Limb (tissue), 2 donors: ENCODE data around the gene PRKCE.
"Not testable (repeated sequence)": the region's sequence is repeated elsewhere in the genome, so short reads cannot be mapped to it uniquely, and the experiment has no call there.

Experiments
- DNase-seq, 2 donors: peaks; one replicate each; pipeline ENCODE4 v3.0.0-alpha.2; 2016; ENCODE audit errors: extremely low spot score in 2 of 2

The PRKCE gene

DNA sequence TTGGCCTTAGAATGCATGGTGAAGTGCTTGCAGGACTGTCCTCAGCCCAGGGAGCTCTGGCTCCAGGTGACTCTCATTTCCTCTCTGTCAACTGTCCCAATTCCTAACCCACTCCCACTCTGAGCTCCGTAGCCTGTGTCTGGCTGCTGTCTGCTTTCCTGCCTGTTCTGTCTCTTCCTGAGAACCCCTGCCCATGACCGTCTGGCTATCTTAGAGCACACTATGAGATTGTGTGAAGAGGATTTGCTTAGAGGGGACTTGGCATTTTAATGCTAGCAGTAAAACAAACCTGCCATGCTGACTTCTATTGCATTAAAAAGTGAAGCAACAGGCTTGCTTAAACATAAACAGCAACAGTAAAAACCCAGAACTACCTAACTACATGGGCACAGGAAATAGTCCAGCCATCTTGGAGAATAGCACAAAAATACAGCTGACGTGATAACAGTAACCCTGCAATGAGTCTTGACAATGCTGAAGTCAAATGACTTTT, 234.7 kb downstream of the PRKCE start:
- DNase-seq: no peak

DNA sequence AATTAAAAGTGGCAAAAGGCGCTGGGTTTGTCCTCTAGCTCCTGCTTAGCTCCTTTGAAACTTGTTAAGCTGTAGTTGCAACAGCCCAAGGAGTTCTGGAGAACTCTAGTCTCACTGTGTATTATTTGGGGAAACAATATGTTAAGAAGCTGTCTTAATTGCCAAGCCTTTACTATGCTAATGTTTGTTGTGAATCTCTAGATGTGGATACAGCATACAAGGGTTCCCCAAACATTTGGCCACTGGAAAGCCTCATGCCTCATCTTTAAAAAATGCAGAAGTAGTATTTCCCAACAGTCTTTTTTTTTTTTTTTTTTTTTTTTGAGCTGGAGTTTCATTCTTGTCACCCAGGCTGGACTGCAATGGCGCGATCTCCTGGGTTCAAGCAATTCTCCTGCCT, 236.7 kb downstream of the PRKCE start:
- DNase-seq: no peak

DNA sequence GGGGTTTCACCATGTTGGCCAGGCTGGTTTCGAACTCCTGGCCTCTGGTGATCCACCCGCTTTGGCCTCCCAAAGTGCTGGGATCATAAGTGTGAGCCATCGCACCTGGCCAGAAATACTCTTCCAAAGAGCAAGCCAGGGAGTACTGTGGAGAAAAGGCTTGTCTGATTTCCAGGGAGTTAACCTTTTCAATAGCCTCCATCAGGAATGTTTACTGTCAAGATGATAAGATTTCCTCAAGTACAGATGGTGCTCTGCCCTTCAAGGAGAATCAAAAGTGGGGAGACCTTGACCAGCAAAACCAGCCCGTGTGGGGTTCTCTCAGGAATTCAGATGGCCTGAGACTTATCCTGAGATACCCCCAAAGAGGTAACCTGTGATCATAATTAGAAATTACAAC, 237.2 kb downstream of the PRKCE start:
- no peak for DNase-seq

DNA sequence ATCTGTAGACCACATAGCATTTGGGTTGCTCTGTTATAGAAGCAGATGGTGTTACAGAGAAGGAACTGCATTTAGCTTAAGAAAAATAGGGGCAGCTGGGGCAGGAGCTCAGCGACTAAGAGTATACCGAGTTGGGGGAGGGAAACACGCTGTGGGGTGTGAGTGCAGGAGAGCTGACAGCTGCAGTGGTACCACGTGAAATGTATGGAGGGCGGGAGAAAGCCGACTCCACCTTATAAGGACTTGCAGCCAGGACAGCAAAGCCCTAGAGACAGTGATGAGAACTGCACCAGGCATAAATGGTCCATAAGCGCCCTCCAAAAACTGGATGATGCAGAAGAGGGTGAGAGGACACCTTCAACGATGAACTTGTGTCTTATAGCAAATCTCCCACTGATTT, 237.6 kb downstream of the PRKCE start:
- no peak for DNase-seq

DNA sequence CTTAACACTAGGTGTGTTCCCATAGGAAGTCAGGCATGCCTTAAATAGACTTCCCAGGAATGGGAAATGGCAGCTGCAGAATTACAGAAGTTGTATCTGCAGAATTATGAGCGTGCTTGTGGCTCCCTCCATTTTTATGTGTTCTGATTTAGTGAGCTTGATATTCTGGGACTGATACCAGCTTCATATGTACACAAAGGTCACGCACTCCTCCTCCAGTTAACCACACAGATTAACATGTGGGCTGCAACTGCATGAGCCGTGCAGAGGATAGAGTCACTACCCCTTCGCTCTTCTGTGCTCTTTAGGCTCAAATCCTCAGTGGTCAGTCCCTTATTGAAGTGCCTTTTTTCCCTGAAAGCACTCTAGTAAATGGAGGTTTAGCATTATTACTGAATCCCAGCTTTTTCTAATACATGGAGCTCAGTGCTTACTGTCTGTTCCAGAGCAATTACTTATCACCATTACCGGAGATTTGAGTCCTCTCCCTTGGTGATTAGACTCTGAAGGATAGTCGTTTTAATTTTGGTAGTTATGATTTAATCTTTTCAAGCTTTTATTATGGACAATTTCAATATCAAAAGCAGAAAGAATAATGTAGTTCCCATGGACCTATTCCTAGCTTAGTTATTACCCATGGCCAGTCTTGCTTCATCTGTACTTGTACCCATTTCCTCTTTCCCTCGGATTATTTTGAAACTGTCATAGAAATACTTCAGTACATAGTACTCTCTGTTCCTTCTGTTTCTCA, 238.3 kb downstream of the PRKCE start:
- no peak for DNase-seq

DNA sequence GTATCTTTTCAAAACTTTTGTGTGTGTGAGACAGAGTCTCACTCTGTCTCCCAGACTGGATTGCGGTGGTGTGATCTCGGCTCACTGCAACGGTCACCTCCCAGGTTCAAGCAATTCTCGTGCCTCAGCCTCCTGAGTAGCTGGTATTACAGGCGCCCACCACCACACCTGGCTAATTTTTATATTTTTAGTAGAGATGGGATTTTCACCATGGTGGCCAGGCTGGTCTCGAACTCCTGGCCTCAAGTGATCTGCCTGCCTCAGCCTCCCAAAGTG, 238.8 kb downstream of the PRKCE start:
- DNase-seq: not testable (repeated sequence)

DNA sequence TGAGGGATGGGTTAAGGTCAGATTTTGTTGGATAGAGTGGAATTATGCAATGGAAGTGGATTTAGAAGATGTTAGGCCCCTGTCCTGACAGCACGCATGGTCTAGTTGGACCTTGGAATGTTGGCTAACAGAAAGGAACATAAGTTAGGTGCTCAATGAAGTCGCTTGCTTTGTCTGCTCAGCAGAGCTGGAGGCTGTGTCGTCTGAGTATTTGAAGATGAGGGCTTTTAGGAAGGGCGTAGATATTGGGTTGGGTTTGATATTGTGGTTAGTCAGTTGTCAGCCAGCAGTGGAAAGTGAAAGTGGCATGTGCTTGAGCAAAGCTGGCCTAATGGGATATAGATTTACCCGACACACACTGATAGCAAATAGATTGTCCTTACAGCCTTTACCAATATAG, 239.3 kb downstream of the PRKCE start:
- no peak for DNase-seq

DNA sequence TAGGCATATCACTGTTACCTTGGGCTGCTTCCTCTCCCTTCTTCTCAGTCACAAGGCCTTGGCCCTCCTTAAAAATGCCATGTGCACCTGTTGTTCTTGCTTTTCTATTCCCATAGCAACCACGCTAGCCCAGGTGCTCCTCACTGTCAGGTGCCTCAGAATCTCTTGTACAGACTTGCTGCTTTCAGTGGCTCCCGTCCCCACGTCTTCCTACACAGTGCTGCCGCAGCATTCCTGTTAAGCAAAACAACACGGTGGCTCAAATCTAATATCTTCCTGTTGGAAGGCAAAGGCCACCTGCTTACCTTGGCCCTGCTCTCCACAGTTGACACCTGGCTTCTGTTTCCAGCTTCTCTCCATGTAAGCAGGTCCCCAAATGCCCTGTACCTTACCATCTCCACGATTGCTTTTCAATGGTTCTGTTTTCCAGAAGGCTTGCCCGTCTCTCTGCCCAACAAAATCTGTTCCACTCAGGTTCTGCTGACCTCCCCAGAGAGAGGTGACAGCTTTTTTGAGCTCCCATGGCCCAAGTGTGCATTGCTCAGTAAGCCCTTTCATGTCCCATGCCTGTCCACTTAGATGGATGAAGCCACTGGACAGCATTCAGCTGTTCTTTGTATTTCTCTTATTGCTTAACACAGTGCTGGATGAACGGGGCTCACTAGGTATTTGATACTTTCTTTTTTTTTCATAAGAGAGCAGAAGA, 240.4 kb downstream of the PRKCE start:
- DNase-seq: no peak

DNA sequence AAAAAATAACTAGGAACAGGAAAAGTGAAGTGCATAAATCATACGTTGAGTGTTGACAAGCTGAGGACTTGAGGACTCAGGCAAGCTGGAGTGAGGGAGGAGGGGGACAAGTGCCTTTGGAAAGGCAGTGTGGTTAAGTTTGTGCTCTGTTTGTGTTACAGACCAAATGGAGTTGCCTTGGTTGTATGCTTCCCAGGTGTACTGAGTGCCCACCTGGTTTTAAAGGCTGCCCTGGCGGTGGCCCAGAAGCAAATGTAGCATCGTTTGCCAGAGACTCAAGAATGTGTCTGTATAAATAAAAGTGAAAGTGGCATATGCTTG, 240.9 kb downstream of the PRKCE start:
- DNase-seq: no peak

DNA sequence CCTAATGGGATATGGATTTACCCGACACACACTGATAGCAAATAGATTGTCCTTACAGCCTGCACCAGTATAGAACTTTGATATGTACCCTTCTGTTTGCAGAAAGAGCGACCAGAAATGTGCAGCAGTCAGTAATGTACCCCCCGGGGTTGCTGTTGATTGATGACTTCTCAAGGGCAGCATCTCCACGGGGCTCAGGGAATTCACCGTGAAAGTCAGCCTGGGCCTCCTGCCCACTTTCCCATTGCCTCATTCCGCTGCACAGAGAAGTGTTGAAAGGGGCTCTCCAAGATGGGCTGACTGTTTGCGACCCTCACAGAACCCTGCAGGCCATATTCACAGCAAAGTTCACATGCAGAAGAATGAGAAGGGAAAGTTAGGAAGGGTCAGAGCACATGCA, 241.3 kb downstream of the PRKCE start:
- peak in 1 of 2 donors; percentile 67 for DNase-seq

DNA sequence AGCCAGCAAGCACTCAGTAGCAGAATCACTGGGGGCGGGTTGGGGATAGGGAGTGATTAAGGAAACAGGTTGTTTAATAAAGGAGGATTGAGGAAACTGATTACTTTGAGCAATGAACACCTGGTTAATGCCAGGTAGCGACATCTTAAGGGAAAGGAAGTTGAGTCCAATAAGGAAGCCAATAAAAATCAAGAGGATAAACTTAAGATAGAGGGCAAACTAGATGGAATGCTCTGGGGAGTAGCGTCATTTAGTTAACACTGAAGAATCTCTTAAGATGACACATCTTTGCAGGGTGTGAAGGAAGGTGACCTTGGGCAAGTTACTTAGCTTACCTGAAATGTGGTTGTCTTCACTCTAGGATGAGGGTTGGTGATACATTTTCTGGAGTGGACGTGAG, 242.7 kb downstream of the PRKCE start:
- DNase-seq: no peak

DNA sequence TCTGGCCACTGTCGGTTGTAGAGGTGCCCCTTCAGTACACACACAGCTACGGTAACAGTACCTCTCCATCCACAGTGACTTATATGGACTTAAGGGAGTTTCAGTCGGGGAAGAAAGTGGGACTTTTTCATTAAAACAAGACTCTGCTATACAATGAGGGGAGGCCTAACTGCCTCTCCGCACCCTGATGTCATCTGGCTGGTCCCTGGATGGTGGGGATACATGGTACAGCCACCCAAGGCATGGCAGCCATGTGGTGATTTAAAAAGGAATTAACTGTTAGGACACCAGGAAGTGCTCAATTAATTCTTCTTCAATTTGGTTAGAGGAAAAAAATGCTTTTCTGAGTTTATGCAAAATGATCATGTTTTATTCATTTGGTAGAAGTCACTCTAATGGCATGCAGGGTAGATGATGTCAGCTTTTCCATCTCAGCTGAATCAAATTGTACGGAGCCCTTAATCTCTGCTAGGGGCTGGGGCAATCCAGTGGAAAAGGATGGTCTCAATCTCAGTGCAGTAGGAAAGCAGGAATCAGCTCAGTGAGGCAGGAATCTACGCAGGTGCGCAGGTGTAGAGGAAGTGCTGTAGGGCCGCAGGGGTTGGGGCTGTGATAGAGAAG, 243.9 kb downstream of the PRKCE start:
- no peak for DNase-seq

DNA sequence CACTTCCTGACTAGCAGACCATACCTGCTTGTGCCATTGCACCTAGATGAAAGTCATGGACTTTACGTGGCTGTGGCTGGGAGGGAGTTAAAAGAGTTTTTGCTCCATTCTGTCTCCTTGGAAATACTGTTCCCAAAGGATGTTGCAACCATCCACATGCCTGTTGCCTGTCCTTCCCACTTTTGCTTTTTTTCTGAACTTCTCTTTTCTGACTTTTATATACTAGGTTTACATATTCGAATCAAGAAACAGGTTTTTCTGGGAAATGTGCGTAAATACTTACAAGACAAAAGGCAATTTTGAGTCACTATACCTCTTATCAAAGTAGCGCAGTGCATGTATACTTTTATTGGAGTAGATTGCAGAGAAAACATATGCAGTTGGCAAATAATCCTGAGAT, 244.8 kb downstream of the PRKCE start:
- DNase-seq: no peak

DNA sequence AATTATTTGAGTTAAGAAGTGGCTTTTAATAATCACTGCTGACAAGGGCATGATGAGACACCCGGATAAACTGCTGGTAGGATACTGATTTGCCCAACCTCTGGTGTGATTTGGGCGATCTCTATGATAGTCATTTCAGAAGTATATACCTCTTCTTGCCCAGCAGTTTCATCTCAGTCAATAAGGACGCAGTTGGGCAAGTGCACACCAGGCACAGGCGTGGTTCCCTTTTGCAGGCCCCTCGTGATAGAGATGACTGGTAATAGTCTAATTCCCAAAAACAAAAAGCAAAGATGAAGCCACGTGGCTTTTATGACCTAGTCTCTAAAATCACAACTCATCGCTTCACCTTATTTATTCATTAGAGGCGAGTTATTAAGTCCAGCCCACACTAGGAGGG, 246.4 kb downstream of the PRKCE start:
- DNase-seq: no peak

DNA sequence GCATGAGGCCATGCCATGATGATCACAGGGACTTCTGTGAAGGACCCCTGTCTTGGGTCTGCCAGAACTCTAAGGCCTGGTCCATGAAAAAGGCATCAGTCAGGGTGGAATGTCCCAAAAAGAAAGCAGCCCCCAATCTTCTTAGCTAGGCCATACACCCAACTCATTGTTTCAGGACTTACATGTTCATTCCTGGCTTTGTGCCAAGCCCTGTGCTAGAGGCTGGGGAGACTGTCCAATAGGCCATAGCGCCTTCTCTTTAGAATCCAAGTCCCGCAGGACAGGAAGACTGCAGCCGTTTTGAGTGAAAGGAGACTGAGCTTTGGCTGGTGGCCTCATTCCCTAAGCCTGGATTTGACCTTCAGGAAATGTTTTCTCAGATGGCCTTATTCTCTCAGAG, 247.3 kb downstream of the PRKCE start:
- no peak for DNase-seq

DNA sequence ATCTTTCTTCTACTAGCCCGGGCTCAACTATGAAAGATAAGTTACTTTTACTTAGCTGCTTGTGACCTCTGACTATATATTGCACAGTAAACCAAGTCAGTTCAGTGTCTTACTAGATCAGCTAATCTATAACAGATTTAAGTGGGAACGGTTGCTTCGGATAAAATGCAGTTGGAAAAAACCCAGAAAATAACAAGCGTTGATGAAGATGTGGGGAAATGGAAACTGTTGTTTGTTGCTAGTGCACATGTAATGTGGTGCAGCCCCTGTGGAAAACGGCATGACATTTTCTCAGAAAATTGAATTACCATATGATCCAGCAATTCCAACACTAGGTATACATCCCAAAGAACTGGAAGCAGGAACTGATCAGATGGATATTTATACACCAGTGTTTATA, 248.5 kb downstream of the PRKCE start:
- no peak for DNase-seq

DNA sequence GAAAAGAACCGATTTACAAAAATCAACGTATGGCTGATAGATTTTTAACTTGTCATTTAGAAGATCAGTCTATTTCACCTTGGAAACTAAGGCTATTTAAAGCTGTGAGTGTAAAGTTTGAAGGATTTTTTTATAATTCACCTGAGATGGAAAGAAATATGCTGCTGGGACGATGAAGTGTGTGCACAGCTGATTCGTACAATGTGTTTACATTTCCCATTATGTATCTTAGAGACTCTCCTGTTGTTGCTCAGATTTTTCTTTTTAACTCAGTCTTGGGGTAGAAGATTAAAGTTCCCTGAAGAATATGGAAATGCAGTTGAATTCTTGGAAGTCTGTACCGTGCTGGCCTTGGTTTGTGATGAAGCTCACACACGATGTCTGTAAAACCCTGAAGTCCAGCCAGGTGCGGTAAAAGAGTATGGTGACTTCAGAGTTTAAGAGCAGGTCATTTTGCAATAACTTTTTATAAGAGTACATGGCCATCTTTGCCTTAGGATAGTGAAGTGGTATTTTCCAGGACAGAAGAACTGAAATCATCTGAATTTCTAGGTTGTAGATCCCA, 250.1 kb downstream of the PRKCE start:
- peak in 1 of 2 donors; percentile 55 for DNase-seq

DNA sequence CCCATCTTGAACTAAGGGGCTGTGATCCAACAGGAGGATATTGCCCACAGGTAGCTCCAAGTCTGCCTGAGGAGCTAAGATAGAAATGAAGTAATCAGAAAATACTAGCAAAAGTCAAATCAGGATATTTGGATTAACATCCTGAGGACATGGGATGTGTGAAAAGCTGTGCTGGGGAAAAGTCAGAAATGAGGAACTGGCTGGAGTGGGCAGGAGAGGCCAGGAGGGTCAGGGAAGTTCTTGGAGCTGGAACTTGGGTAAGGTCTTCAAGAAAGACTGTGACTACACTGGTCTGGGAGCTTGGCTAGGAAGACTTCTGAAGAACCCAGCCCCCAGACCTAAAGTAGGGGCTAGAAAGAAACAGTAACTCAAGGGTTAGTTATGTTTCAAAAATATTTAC, 250.9 kb downstream of the PRKCE start:
- no peak for DNase-seq

DNA sequence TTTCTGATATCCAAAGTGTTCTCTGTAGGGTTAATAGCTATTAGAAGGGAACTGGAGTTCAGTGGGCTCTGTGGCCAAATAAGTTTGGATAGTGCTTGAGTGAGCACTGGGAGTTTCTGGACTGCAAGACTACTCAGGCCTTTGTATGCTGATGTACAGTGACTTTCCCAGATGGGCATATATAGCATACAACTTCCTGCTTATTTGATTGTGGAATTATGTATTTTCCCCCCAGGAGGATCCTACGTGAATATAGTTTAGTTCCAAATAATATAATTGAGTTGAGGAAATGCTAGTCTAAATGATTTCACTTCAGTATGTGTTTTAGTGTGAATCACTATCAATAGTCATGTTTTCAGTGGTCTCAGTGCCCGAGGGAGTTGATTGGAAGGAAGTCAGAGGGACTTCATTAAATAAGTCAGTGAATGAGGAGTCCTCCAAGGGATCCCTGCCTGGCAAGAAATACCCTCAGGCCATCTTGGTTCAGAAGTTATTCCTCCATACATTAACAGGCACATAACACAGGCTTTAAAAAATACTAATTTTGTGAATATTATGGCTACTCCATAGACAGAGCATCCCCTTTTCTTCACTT, 251.4 kb downstream of the PRKCE start:
- no peak for DNase-seq

DNA sequence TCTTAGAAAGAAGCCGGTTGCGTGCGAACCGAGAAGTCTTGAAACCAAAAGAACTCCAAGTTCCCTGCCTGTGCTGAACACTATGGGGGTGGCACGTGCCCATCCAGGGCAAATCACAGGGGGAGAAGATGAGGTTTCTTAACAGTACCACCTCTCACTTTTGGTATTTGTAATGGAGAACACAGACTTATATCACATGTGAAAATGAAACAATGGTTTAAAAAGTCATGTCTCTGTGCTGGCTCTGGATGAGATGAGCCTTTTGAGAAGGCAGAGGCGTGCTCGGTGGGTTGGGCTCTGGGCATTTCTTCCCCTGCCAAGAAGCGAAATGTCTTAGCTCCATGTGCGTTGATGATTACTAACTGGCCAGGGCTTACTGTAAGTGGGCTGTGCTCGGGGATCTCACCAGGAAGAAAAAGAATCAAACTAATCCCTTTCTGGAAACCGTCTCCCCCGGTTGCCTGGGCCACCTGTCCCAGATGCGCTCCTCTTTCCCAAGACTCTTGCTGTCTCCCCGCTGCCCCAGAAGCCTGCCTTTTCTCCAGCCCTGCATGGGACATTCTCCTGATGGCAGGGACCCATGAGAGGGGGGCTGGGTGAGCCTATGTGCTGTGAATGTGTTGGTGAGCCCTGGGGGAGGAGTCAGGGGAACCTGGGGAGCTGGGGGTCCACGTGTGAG, 252.9 kb downstream of the PRKCE start:
- DNase-seq: no peak

DNA sequence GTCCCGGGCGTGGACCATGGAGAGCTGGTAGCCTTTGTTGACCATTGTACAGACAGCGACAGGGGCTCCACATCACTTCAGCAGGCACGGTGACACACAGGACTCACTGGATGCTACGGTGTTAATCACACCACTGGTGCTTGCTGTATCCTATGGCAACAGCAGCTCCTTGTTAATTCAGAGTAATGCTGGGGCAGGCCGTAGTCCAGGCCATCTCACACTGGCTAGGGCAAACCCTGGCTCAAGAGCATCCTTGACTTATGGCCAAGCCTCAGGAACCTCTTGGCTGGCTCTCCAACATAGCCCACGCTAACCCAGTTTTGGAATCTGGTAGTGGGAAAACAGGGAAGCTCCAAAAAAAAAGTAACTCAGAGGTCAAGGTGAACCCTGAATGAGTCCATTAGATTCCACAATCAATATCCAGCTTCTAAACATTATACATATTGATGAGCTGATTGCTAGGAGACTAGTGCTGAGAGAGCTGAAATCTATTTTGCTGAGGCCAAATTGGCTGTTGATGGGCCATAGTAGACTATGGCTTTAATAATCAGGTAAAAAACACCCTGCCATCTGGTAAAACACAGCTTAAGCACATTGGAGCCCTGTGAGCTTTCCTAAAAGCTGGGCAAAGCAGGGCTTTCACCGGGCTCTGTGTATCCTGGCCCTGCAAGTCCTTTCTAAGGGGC, 253.6 kb downstream of the PRKCE start:
- no peak for DNase-seq
